ENCODE data around the gene MACF1.
A peak's percentile ranks its signal among the peaks of the same experiment; 100 is the strongest.
"Not testable (repeated sequence)": the region's sequence is repeated elsewhere in the genome, so short reads cannot be mapped to it uniquely, and the experiment has no call there.

Gene MACF1

GRCh38 chr1:39507230-39507928, 302.9 kb downstream of the MACF1 start:
- DNase-seq: peak in 6 of 56 donors; percentile 9 to 57 (median 24)

- no peak for DNase-seq
Measured at GRCh38 chr1:39508266-39508665, 303.8 kb downstream of the MACF1 start.

- no peak for DNase-seq
Measured at GRCh38 chr1:39508857-39509305, 304.4 kb downstream of the MACF1 start.

- peak in 2 of 56 donors; percentile 16 to 27 for DNase-seq
Measured at GRCh38 chr1:39509360-39510009, 305.0 kb downstream of the MACF1 start.

- DNase-seq: not testable (repeated sequence)
Measured at GRCh38 chr1:39510570-39511186, 306.2 kb downstream of the MACF1 start.

- not testable (repeated sequence) for DNase-seq
Measured at GRCh38 chr1:39511477-39511876, 307.0 kb downstream of the MACF1 start.

- not testable (repeated sequence) for DNase-seq
Measured at GRCh38 chr1:39512234-39512847, 307.8 kb downstream of the MACF1 start.

- DNase-seq: peak in 1 of 56 donors; percentile 24
Measured at GRCh38 chr1:39514710-39515124, 310.2 kb downstream of the MACF1 start.

GRCh38 chr1:39515131-39516086, 310.9 kb downstream of the MACF1 start:
- not testable (repeated sequence) for DNase-seq

GRCh38 chr1:39516841-39517240, 312.3 kb downstream of the MACF1 start:
- DNase-seq: not testable (repeated sequence)

- DNase-seq: not testable (repeated sequence)
Measured at GRCh38 chr1:39517936-39518335, 313.4 kb downstream of the MACF1 start.

GRCh38 chr1:39519376-39519775, 314.9 kb downstream of the MACF1 start:
- DNase-seq: not testable (repeated sequence)

GRCh38 chr1:39522221-39522620, 317.7 kb downstream of the MACF1 start:
- not testable (repeated sequence) for DNase-seq

- no peak for DNase-seq
Measured at GRCh38 chr1:39522661-39523567, 318.4 kb downstream of the MACF1 start.

GRCh38 chr1:39524171-39524570, 319.7 kb downstream of the MACF1 start:
- no peak for DNase-seq

GRCh38 chr1:39524591-39525365, 320.3 kb downstream of the MACF1 start:
- no peak for DNase-seq

- DNase-seq: no peak
Measured at GRCh38 chr1:39525366-39526165, 321.1 kb downstream of the MACF1 start.

Measured in amygdala (tissue), 56 donors.